IPS-18a (cell line): ENCODE measurements around the gene ZMYM3.

Experiments used
- H3K27ac ChIP-seq: one replicate; pipeline ENCODE4 v1.5.1; 2013; ENCODE audit warnings: low read length
- H3K27me3 ChIP-seq: one replicate; pipeline ENCODE4 v1.6.1; 2013; ENCODE audit warnings: mild to moderate bottlenecking, low read length; ENCODE audit not compliant: control insufficient read depth, insufficient read depth
- H3K36me3 ChIP-seq: one replicate; pipeline ENCODE4 v1.6.1; 2013; ENCODE audit warnings: low read depth, low read length; ENCODE audit not compliant: control insufficient read depth
- H3K4me1 ChIP-seq: one replicate; pipeline ENCODE4 v1.6.1; 2013; ENCODE audit warnings: low read depth, low read length; ENCODE audit not compliant: control insufficient read depth
- H3K4me3 ChIP-seq: one replicate; pipeline ENCODE4 v1.5.1; 2013; ENCODE audit warnings: low read length
- H3K9ac ChIP-seq: one replicate; pipeline ENCODE4 v1.6.1; 2013; ENCODE audit warnings: mild to moderate bottlenecking, low read length, moderate library complexity
- H3K9me3 ChIP-seq: one replicate; pipeline ENCODE4 v1.6.1; 2013; ENCODE audit warnings: low read depth, low read length; ENCODE audit not compliant: control insufficient read depth

ZMYM3 gene

DNA sequence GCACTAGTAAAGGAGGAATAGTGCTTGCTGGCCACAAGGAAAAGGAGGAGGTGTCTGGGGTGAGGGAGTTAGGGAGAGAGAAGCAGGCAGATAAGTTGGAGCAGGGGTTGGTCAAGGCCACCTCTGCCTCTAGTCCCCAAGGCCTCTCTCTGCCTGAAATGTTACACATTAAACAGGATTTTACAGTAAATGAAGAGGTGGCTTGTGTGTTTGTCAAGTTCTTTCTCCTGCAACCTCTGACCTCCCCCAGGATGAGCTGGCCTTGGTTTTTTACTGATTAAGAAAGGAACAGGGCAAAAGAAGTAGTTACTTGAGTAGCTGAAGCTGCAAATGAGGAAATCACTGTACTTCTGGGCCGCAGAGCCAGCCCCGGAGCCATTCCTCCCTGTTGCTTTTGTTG, 28.9 kb downstream of the ZMYM3 start:
- Histone ChIP-seq H3K36me3 (no peaks in the 10 kb centered on the region), H3K27ac (no peak overlapping the region), H3K9me3 (peaks cover 6% of the 10 kb centered on the region), H3K27me3 (no peaks in the 10 kb centered on the region), H3K4me1 (peaks cover 4% of the 10 kb centered on the region), H3K4me3 (no peak overlapping the region), H3K9ac (no peak overlapping the region)

- H3K9ac ChIP-seq = no peak overlapping the region
- H3K27me3 ChIP-seq = no peaks in the 10 kb centered on the region
- no peak overlapping the region for H3K4me3 ChIP-seq
- peaks cover 4% of the 10 kb centered on the region for H3K4me1 ChIP-seq
- H3K27ac ChIP-seq = no peak overlapping the region
- no peaks in the 10 kb centered on the region for H3K36me3 ChIP-seq
- H3K9me3 ChIP-seq = peaks cover 6% of the 10 kb centered on the region
These were observed 29.7 kb downstream of the ZMYM3 start for GRCh38 chrX:71224098-71224708.

- Histone ChIP-seq H3K27ac (no peak within 1 kb of the TSS), H3K4me3 (no peak within 1 kb of the TSS), H3K36me3 (no peaks in the 10 kb centered on the region), H3K4me1 (peaks cover 4% of the 10 kb centered on the region), H3K9me3 (peaks cover 3% of the 10 kb centered on the region), H3K9ac (no peak within 1 kb of the TSS), H3K27me3 (no peaks in the 10 kb centered on the region)
These were observed 31.0 kb downstream of the ZMYM3 start, which contains the start of gene GJB1 for GRCh38 chrX:71222929-71223328. Gene GJB1, plus strand, starts transcription at chrX:71223224. Its CDS starts 484 bp downstream, at chrX:71223708.

DNA sequence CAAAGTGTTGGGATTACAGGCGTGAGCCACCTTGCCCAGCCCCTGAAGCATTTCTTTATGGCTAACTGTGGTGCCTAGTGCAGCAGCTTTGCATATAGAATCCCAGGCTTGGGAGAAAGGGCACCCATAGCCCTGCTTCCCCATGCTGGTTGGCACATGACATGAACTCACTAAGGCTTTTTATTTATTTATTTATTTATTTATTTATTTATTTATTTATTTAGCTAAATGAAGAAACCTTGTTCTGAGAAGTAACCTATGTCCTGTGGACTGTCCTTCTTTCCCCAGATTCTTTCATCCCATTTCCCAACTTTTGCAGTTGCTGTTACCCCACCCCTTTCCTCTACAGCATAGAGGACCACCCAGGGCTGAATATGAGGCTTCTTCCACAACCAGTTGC, 32.8 kb downstream of the ZMYM3 start:
- H3K4me1 ChIP-seq = peaks cover 9% of the 10 kb centered on the region
- H3K36me3 ChIP-seq = no peaks in the 10 kb centered on the region
- H3K27me3 ChIP-seq = no peaks in the 10 kb centered on the region
- H3K9me3 ChIP-seq = peaks cover 2% of the 10 kb centered on the region
- H3K9ac ChIP-seq = no peak overlapping the region
- H3K4me3 ChIP-seq = no peak overlapping the region
- H3K27ac ChIP-seq = no peak overlapping the region

DNA sequence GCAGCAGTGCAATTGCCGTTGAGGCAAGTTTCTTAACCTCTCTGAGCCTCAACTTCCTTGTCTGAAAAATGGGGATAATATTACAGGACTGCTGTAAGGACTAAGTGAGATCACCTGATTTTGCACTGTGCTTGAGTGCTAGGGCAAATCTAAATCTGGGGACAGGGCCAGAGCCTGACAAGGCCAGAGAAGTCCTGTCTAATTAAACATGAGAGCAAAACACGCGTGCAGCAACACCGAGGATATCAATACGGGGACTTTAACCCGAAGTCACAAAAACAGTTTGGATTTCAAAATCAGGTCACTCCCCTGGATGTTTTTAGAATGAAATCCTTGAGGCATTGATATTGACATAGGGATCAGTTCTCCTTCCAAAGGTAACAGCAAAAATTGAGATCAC, 36.6 kb downstream of the ZMYM3 start:
- H3K9me3 ChIP-seq = peaks cover 2% of the 10 kb centered on the region
- H3K27ac ChIP-seq = no peak overlapping the region
- no peaks in the 10 kb centered on the region for H3K36me3 ChIP-seq
- no peak overlapping the region for H3K4me3 ChIP-seq
- peaks cover 4% of the 10 kb centered on the region for H3K4me1 ChIP-seq
- H3K27me3 ChIP-seq = no peaks in the 10 kb centered on the region
- H3K9ac ChIP-seq = no peak overlapping the region

DNA sequence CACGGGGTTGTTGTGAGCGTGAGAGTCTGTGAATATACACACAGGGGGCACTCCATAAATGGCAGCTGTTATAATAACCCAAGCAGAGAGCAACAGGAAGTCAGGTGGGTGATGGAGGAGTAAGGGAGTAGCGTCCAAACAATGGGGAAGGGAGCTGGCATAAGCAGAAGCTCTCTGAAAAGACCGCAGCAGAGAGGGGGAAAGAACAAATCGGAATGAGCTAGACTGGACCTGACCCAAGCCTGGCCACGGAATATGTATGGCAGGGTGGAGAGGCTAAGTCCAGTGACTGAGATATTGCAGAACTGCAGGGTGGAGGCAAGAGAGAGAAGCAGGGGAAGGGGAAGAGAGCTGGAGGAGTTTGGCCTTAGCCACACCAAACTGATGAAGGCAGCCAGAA, 37.5 kb downstream of the ZMYM3 start:
- Histone ChIP-seq H3K9ac (no peak overlapping the region), H3K9me3 (peaks cover 2% of the 10 kb centered on the region), H3K4me1 (peaks cover 4% of the 10 kb centered on the region), H3K27me3 (no peaks in the 10 kb centered on the region), H3K36me3 (no peaks in the 10 kb centered on the region), H3K27ac (no peak overlapping the region), H3K4me3 (no peak overlapping the region)

- no peaks in the 10 kb centered on the region for H3K27me3 ChIP-seq
- no peak overlapping the region for H3K27ac ChIP-seq
- H3K9me3 ChIP-seq = no peaks in the 10 kb centered on the region
These were observed 38.5 kb downstream of the ZMYM3 start for GRCh38 chrX:71215338-71215912.

DNA sequence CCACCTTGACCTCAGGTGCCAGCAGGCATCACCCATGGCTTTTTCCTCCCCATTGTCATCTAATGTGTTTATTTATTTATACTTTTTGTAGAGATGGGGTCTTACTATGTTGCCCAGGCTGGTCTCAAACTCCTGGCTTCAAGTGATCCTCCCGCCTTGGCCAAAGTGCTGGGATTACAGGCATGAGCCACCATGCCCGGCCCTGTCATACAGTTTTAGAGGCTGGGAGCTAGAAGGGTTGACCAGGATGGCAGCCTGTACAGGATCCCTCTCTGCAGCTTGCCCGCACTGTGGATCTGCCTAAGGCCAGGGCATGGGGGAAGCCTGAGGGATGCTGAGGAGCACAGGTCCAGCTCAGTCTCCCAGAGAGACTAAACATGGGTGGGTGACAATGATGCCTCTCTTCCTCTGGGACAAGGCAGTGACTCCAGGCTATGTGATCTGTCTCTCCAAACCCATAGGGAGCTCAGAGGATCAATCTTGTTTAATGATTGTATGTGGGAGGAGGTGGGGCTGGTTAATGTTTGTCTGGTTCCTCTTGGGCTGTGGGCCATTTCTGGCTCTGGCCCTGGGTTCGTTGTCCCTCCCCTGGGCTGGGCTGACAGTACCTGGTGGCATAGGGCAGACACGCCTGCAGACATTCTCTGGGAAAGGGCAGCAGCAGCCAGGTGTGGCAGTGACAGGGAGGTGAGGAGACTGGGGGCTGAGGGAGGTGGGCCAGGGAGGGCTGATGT, 39.2 kb downstream of the ZMYM3 start:
- Histone ChIP-seq H3K4me1 (peaks cover 4% of the 10 kb centered on the region), H3K27ac (no peak overlapping the region), H3K36me3 (no peaks in the 10 kb centered on the region), H3K27me3 (no peaks in the 10 kb centered on the region), H3K9me3 (no peaks in the 10 kb centered on the region), H3K9ac (no peak overlapping the region), H3K4me3 (no peak overlapping the region)

More at GRCh38 chrX:71215338-71215912, 38.5 kb downstream of the ZMYM3 start:
- no peaks in the 10 kb centered on the region for H3K36me3 ChIP-seq
- H3K4me3 ChIP-seq = no peak overlapping the region
- no peak overlapping the region for H3K9ac ChIP-seq
- peaks cover 4% of the 10 kb centered on the region for H3K4me1 ChIP-seq

- Histone ChIP-seq H3K9me3 (no peaks in the 10 kb centered on the region), H3K27ac (no peak overlapping the region), H3K4me1 (peaks cover 4% of the 10 kb centered on the region), H3K27me3 (no peaks in the 10 kb centered on the region), H3K9ac (no peak overlapping the region), H3K36me3 (no peaks in the 10 kb centered on the region), H3K4me3 (no peak overlapping the region)
These were observed 39.8 kb downstream of the ZMYM3 start for GRCh38 chrX:71214152-71214551.

DNA sequence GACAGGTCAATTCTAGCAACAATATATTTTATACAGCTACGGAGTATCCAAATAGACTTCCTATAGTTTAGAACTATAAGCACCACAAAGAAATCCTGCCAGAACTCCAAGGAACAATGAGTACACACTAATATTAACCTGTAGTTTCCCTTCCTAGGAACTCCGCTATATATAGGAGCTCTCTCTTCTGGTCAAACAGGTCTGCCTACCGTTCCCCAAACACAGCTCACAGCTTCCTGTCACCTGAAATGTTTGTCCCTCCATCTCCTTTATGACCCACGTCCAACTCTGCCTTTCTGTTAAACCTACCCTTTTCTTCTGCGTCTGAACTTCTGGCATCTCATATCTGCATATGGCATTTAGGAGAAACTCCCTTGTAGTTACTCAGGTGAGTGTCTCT, 41.4 kb downstream of the ZMYM3 start:
- H3K9me3 ChIP-seq = no peaks in the 10 kb centered on the region
- H3K9ac ChIP-seq = no peak overlapping the region
- no peak overlapping the region for H3K27ac ChIP-seq
- no peaks in the 10 kb centered on the region for H3K36me3 ChIP-seq
- H3K4me3 ChIP-seq = no peak overlapping the region
- H3K4me1 ChIP-seq = peaks cover 4% of the 10 kb centered on the region
- H3K27me3 ChIP-seq = no peaks in the 10 kb centered on the region

GRCh38 chrX:71210816-71211215, 43.1 kb downstream of the ZMYM3 start:
- no peaks in the 10 kb centered on the region for H3K9me3 ChIP-seq
- H3K4me1 ChIP-seq = no peaks in the 10 kb centered on the region
- no peak overlapping the region for H3K27ac ChIP-seq
- no peaks in the 10 kb centered on the region for H3K27me3 ChIP-seq
- no peak overlapping the region for H3K9ac ChIP-seq
- no peaks in the 10 kb centered on the region for H3K36me3 ChIP-seq
- H3K4me3 ChIP-seq = no peak overlapping the region
